Ramos (cell line): ENCODE measurements around the gene EDEM1.
"Not testable (repeated sequence)": the region's sequence is repeated elsewhere in the genome, so short reads cannot be mapped to it uniquely, and the experiment has no call there.

Experiments used
- in situ Hi-C: fragments of 300-500 bp; cut with MboI; formaldehyde crosslinking; loops from one replicate; pipeline ENCODE4 v1.14.3; 2022; ENCODE audit warnings: low sequenced_read_pairs; ENCODE audit not compliant: unreplicated experiment

Gene EDEM1

GRCh38 chr3:5227812-5228211 is 40.3 kb downstream of the EDEM1 start:
- in situ Hi-C loops, result no loop called here

- in situ Hi-C loops, result no loop called here
Measured at GRCh38 chr3:5229414-5229813, 41.9 kb downstream of the EDEM1 start.

GRCh38 chr3:5231074-5231473 is 43.6 kb downstream of the EDEM1 start:
- in situ Hi-C loops, result no loop called here

- in situ Hi-C loops, result no loop called here
Measured at GRCh38 chr3:5231487-5231886, 44.0 kb downstream of the EDEM1 start.

GRCh38 chr3:5232570-5232969 is 45.1 kb downstream of the EDEM1 start:
- in situ Hi-C loops, result no loop called here

GRCh38 chr3:5233026-5233425 is 45.5 kb downstream of the EDEM1 start:
- in situ Hi-C loops, result no loop called here

GRCh38 chr3:5235655-5236054 is 48.1 kb downstream of the EDEM1 start:
- in situ Hi-C loops, result no loop called here

GRCh38 chr3:5238545-5238944 is 51.0 kb downstream of the EDEM1 start:
- in situ Hi-C loops, result no loop called here

- in situ Hi-C loops, result no loop called here
Measured at GRCh38 chr3:5239602-5240001, 52.1 kb downstream of the EDEM1 start.

GRCh38 chr3:5240740-5241139 is 53.2 kb downstream of the EDEM1 start:
- in situ Hi-C loops, result no loop called here

GRCh38 chr3:5242785-5243184 is 55.3 kb downstream of the EDEM1 start:
- in situ Hi-C loops, result not testable (repeated sequence)

- in situ Hi-C loops, result no loop called here
Measured at GRCh38 chr3:5245927-5246326, 58.4 kb downstream of the EDEM1 start.

- in situ Hi-C loops, result no loop called here
Measured at GRCh38 chr3:5248822-5249221, 61.3 kb downstream of the EDEM1 start.

- in situ Hi-C loops, result no loop called here
Measured at GRCh38 chr3:5250467-5251195, 63.1 kb downstream of the EDEM1 start.

GRCh38 chr3:5251196-5251583 is 63.7 kb downstream of the EDEM1 start:
- in situ Hi-C loops, result no loop called here

GRCh38 chr3:5252131-5252530 is 64.6 kb downstream of the EDEM1 start:
- in situ Hi-C loops, result no loop called here

- in situ Hi-C loops, result no loop called here
Measured at GRCh38 chr3:5254281-5255048, 67.0 kb downstream of the EDEM1 start.

GRCh38 chr3:5255404-5256344 is 68.2 kb downstream of the EDEM1 start:
- in situ Hi-C loops, result no loop called here

GRCh38 chr3:5258526-5258925 is 71.0 kb downstream of the EDEM1 start:
- in situ Hi-C loops, result no loop called here

- in situ Hi-C loops, result no loop called here
Measured at GRCh38 chr3:5260992-5261501, 73.5 kb downstream of the EDEM1 start.
